CD8-positive, alpha-beta memory T cell (primary cell): Measurements from ENCODE around the gene INHBB. TPM values are rescaled to one million over a fixed set of nuclear protein-coding genes. Genes with fewer than 3 reads are reported as not detected.

ENCODE experiments used
- CTCF ChIA-PET: fragments of 350-600 bp; sonication (Branson Sonifier 250); formaldehyde crosslinking; loops from one replicate; lab custom pipeline; 2021; ENCODE audit warnings: antibody characterized with exemption; lab: Charles Lee
- POLR2A ChIA-PET: fragments of 350-600 bp; sonication (Branson Sonifier 250); formaldehyde crosslinking; loops from one replicate; lab custom pipeline; 2021; ENCODE audit warnings: antibody characterized with exemption; lab: Charles Lee
- DNase-seq, 5 donors: peaks; one replicate each; pipeline versions ENCODE4 v3.0.0 to v3.0.0-alpha.2; 2020 to 2022; ENCODE audit warnings: mixed read lengths in 1 of 5
- H3K27ac ChIP-seq: one replicate; pipeline ENCODE4 v1.7.0; 2013; ENCODE audit warnings: low read depth, mild to moderate bottlenecking, low read length, moderate library complexity
- H3K27me3 ChIP-seq: 2 replicates; pipeline ENCODE4 v1.7.0; 2013; ENCODE audit warnings: low read length, mild to moderate bottlenecking; ENCODE audit not compliant: insufficient read depth, poor library complexity, severe bottlenecking
- H3K36me3 ChIP-seq: 2 replicates; pipeline ENCODE4 v1.7.0; 2013; ENCODE audit warnings: mild to moderate bottlenecking, low read length, moderate library complexity; ENCODE audit not compliant: insufficient read depth
- H3K4me1 ChIP-seq: 2 replicates; pipeline ENCODE4 v1.7.0; 2013; ENCODE audit warnings: mild to moderate bottlenecking, low read length, moderate library complexity; ENCODE audit not compliant: insufficient read depth
- H3K4me3 ChIP-seq: 2 replicates; pipeline ENCODE4 v1.7.0; 2013; ENCODE audit warnings: mild to moderate bottlenecking, low read length
- H3K9me3 ChIP-seq: 2 replicates; pipeline ENCODE4 v1.7.0; 2013; ENCODE audit warnings: mild to moderate bottlenecking, low read length
- H3K27ac Mint-ChIP-seq, 8 donors: one replicate each; pipeline ENCODE4 v1.8.0; 2020 to 2021; ENCODE audit warnings: mixed read lengths in 8 of 8, mild to moderate bottlenecking in 6 of 8, inconsistent platforms in 3 of 8, moderate library complexity in 3 of 8
- H3K27me3 Mint-ChIP-seq, 2 donors: one replicate each; pipeline ENCODE4 v1.8.0; 2020 to 2021; ENCODE audit warnings: mixed read lengths in 2 of 2, mild to moderate bottlenecking in 1 of 2, moderate library complexity in 1 of 2
- H3K36me3 Mint-ChIP-seq, 3 donors: one replicate each; pipeline ENCODE4 v1.8.0; 2020 to 2021; ENCODE audit warnings: mixed read lengths in 3 of 3, inconsistent platforms in 1 of 3, mild to moderate bottlenecking in 1 of 3
- H3K4me1 Mint-ChIP-seq, 3 donors: one replicate each; pipeline ENCODE4 v1.8.0; 2020 to 2021; ENCODE audit warnings: mixed read lengths in 3 of 3, inconsistent platforms in 1 of 3, mild to moderate bottlenecking in 1 of 3
- H3K4me3 Mint-ChIP-seq, 7 donors: one replicate each; pipeline ENCODE4 v1.8.0; 2020 to 2021; ENCODE audit warnings: mixed read lengths in 7 of 7, mild to moderate bottlenecking in 6 of 7, moderate library complexity in 4 of 7, inconsistent platforms in 2 of 7
- H3K9me3 Mint-ChIP-seq, 5 donors: one replicate each; pipeline ENCODE4 v1.8.0; 2020 to 2022; ENCODE audit warnings: mixed read lengths in 5 of 5, mild to moderate bottlenecking in 3 of 5, moderate library complexity in 2 of 5, inconsistent platforms in 1 of 5
- polyA plus RNA-seq: library from polyadenylated mRNA; unstranded; fragments of 300-500 nt; fragmentation: Illumina TruSeq; gene quantifications from one replicate; pipeline ENCODE4 v1.2.3, GENCODE V29; 2021
- total RNA-seq, 2 experiments: library from RNA; stranded (reverse); gene quantifications; one replicate each; pipeline ENCODE4 v1.2.3, GENCODE V29; 2021

INHBB gene
- total and polyA plus RNA-seq, 3 experiments from 2014 or later, result not detected

DNA sequence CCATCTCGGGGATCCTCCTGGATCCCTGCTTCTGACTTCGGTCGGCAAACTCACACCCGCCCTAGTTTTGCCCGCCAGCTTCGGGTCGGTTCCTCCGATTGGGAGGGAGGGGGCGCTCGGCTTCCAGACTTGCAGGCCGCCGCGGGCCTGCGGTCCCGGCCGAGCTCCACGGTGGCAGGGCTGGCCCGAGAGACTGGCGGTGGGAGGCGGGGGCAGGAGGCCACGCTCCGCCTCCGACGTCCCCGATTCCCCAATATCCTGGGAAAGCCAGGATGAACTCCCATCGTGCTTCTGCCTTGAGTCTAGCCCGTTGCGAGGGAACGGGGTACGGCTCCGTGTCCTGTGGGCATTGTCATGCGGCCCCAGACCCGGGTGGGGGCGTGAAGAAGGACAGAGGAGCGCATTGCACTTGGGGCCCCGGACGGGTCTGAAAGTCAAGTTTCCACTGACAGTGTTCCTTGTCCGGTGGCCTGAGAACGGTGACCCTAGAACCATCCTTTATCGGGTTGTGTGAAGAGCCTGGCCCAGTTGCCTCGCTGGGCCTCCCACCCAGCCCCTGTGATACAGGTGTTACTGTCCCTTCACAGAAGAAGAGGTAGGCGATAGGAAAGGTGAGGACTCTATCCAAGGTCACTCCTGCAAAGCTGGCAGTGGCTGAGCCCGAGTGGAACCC lies 2.4 kb upstream of the INHBB start:
- Mint-ChIP-seq H3K36me3 (no peaks in the 10 kb centered on the region), H3K4me1 (peaks cover 20 to 31% (median 22%) of the 10 kb centered on the region in 3 donors), H3K27me3 (peaks cover 60 to 64% of the 10 kb centered on the region in 2 donors), H3K4me3 (peak overlapping the region; percentile 54 to 88 (median 69)), H3K9me3 (no peaks in the 10 kb centered on the region), H3K27ac (no peak overlapping the region)
- Histone ChIP-seq H3K27ac (no peak overlapping the region), H3K4me1 (peaks cover 13% of the 10 kb centered on the region), H3K36me3 (no peaks in the 10 kb centered on the region), H3K9me3 (no peaks in the 10 kb centered on the region), H3K4me3 (no peak overlapping the region), H3K27me3 (peaks cover 32% of the 10 kb centered on the region)
- peak in 2 of 5 donors; percentile 14 to 35 for DNase-seq
- POLR2A ChIA-PET, result no interaction called here
- CTCF ChIA-PET, result interaction anchor here (1.0 to 1.7 kb wide), 4 partner anchors 29 to 338 kb away, joined by 3 to 5 read pairs (median 4); no protein-coding TSS in a partner anchor

DNA sequence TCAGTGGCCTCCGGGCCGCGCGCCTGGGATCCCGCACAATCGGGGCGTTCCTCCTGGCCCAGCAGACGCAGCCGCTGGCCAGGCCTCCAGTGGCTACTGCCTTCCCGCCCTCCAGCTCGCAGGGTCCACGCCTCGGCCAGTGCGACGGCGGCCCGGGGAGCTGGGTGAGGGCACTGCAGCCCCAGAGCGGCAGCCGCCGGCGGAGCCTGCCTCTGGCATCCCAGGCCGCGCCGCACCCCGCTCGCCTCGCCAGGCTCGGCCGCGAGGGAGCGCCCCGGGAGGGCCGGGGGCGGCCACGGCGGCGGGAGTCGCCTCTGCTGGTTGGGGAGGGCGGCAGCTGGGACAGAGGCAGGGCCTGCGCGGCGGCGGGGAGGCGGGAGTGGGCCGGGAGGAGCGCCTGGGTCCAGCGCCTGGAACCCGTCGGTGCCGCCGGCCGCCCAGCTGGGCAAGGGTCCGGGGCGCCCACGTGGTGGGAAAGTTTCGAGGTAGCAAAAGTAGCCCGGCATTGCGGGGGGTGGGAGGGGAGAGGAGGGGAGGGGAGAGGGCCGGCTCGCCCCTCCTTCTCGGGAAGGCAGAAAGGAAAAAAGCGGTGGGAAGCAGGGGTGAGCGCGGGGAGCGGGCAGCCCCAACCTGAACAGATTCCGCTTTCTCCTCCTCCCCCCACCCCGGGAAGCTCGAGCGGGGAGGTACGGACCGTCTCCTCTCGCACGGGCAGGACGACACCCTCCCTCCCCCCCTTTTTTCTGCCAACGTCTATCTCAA lies 1.5 kb upstream of the INHBB start:
- H3K4me1 Mint-ChIP-seq, result peaks cover 20 to 33% (median 22%) of the 10 kb centered on the region in 3 donors
- H3K4me3 Mint-ChIP-seq, result peak overlapping the region in 4 of 7 donors; percentile 12 to 65 (median 21)
- H3K36me3 Mint-ChIP-seq, result no peaks in the 10 kb centered on the region
- Histone ChIP-seq H3K36me3 (no peaks in the 10 kb centered on the region), H3K27me3 (peaks cover 28% of the 10 kb centered on the region), H3K27ac (no peak overlapping the region), H3K4me3 (no peak overlapping the region), H3K9me3 (no peaks in the 10 kb centered on the region), H3K4me1 (peaks cover 13% of the 10 kb centered on the region)
- ChIA-PET CTCF (no interaction called here), POLR2A (no interaction called here)
- no peak overlapping the region for H3K27ac Mint-ChIP-seq
- no peak for DNase-seq
- H3K27me3 Mint-ChIP-seq, result peaks cover 53 to 63% of the 10 kb centered on the region in 2 donors
- H3K9me3 Mint-ChIP-seq, result no peaks in the 10 kb centered on the region

DNA sequence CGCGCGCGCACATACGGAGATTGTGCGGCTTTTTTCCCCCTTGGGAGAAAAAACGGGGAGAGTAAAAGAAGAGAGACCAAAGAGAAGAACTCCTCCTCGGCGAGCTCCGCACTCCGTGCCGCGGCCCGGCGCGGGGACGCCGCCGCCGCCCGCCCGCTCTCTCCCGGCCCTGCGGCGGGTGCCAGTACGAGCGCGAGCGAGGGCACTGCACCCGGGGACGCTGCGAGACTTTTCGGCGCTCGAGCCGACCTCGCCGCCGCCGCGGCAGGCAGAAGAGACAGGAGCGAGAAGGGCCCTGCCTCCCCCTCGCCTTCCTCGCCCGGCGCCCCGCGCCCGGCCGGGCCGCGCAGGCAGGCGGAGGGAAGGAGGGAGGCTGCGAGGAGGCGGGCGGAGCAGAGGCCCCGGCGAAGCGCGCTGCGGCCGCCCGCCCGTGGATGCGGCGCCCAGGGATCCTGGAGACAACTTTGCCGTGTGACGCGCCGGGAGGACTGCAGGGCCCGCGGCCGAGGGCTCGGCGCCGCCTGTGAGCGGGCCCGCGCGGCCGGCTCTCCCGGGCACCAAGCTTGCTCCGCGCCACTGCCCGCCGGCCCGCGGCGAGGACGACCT lies 857 bp upstream of the INHBB start:
- ChIA-PET POLR2A (no interaction called here), CTCF (no interaction called here)
- H3K4me3 Mint-ChIP-seq, result peak overlapping the region in 4 of 7 donors; percentile 12 to 23 (median 19)

DNA sequence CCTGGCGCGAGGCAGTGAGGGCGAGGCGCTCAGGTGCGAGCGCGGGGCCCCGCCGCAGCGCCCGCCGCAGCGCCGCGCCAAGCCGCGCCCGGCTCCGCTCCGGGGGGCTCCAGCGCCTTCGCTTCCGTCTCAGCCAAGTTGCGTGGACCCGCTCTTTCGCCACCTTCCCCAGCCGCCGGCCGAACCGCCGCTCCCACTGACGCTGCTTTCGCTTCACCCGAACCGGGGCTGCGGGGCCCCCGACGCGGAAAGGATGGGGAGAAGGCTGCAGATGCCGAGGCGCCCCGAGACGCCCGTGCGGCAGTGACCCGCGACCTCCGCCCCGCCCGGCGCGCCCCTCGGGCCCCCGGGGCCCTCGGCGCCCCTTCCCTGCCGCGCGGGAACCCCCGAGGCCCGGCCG lies 328 bp upstream of the INHBB start:
- no peak for DNase-seq
- Mint-ChIP-seq H3K27ac (no peak overlapping the region), H3K9me3 (no peaks in the 10 kb centered on the region), H3K27me3 (peaks cover 48 to 67% of the 10 kb centered on the region in 2 donors), H3K36me3 (no peaks in the 10 kb centered on the region), H3K4me3 (peak overlapping the region in 2 of 7 donors; percentile 29 to 77), H3K4me1 (peaks cover 20 to 33% (median 22%) of the 10 kb centered on the region in 3 donors)
- peaks cover 28% of the 10 kb centered on the region for H3K27me3 ChIP-seq
- H3K9me3 ChIP-seq, result no peaks in the 10 kb centered on the region
- H3K4me3 ChIP-seq, result no peak overlapping the region
- POLR2A ChIA-PET, result no interaction called here
- H3K36me3 ChIP-seq, result no peaks in the 10 kb centered on the region
- CTCF ChIA-PET, result no interaction called here
- H3K4me1 ChIP-seq, result peaks cover 13% of the 10 kb centered on the region
- H3K27ac ChIP-seq, result no peak overlapping the region

More for the DNA sequence above, 857 bp upstream of the INHBB start:
- no peaks in the 10 kb centered on the region for H3K9me3 Mint-ChIP-seq
- H3K27me3 Mint-ChIP-seq, result peaks cover 52 to 66% of the 10 kb centered on the region in 2 donors
- Histone ChIP-seq H3K27me3 (peaks cover 28% of the 10 kb centered on the region), H3K9me3 (no peaks in the 10 kb centered on the region), H3K27ac (no peak overlapping the region), H3K36me3 (no peaks in the 10 kb centered on the region), H3K4me3 (no peak overlapping the region), H3K4me1 (peaks cover 13% of the 10 kb centered on the region)
- H3K27ac Mint-ChIP-seq, result no peak overlapping the region
- DNase-seq, result no peak
- no peaks in the 10 kb centered on the region for H3K36me3 Mint-ChIP-seq
- peaks cover 20 to 33% (median 22%) of the 10 kb centered on the region in 3 donors for H3K4me1 Mint-ChIP-seq

DNA sequence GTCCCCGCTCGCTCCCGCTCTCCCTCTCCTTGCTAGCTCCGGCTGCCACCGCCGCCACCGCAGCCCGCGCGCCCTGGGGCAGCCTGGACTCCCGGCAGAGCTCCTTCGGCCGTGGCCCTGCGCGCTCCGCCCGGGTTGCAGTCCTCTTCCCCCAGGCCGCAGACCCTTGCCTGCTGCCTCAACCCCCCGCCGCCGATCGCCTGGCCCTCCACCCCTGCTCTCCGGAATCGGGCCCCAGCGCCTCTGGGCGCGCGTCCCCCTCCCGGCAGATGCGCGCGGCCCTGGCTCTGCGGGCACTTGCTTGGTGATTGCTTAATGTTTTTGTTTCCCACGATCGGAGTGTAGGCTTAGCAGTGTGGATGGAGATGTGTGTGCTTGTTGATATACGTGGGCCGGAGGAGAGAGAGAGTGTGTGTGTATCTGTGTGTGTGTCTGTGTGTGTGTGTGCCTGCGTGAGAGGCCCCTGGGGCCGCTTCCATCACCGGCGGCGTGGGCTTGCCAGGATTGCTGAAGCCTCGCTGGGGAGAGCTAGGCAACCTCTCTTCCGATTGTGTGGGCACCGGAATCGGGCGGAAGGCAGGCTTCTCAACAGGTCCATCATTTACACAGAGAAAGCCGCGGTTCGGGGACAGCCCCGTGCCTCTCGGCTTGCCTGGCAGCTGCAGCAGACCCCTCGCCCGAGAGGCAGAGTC lies 877 bp downstream of the INHBB start:
- H3K4me1 ChIP-seq, result peaks cover 13% of the 10 kb centered on the region
- CTCF ChIA-PET, result interaction anchor here (0.6 kb wide), 1 partner anchor 10 kb away, joined by 3 read pairs; no protein-coding TSS in a partner anchor
- H3K27ac Mint-ChIP-seq, result peak overlapping the region in 2 of 8 donors; percentile 10 to 69
- H3K4me3 Mint-ChIP-seq, result peak overlapping the region; percentile 38 to 89 (median 79)
- peak in 1 of 5 donors; percentile 11 for DNase-seq
- peaks cover 20 to 33% (median 22%) of the 10 kb centered on the region in 3 donors for H3K4me1 Mint-ChIP-seq
- H3K9me3 ChIP-seq, result no peaks in the 10 kb centered on the region
- peaks cover 21% of the 10 kb centered on the region for H3K27me3 ChIP-seq
- H3K36me3 ChIP-seq, result no peaks in the 10 kb centered on the region
- no peak overlapping the region for H3K27ac ChIP-seq
- H3K27me3 Mint-ChIP-seq, result peaks cover 42 to 61% of the 10 kb centered on the region in 2 donors
- POLR2A ChIA-PET, result no interaction called here
- no peak overlapping the region for H3K4me3 ChIP-seq
- H3K36me3 Mint-ChIP-seq, result no peaks in the 10 kb centered on the region
- H3K9me3 Mint-ChIP-seq, result no peaks in the 10 kb centered on the region

DNA sequence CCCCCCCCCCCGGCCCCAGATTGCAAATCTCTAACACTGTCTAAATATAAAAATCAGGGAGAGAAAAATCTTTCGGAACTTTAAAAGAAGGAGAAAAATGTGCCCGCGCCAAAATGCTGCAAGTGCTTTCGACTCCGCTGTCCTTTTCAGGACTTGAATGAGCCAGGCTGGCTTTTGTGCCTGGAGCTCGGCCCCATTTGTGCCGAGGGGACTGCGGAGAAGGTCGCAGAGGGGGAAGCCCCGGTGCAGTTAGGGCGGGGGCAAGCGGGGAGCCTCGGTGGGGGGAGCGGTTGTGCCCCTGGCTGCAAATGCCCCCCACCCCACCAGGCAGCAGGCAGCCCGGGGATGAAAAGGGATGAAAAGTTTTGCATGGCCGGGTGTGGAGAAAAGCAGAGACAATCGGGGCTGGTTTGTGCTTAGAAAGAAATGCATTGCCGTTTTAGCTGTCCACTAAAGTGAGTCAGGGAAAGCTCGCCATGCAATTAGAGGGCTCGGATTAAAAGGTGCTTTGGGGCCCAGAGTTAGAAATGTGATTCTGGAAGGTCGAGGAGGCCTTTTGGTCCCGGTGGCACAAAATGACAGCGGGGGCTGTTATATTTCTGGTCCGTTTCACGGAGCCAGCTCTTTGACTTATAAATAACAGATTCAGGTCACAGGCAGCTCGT lies 1.6 kb downstream of the INHBB start:
- no peaks in the 10 kb centered on the region for H3K9me3 Mint-ChIP-seq
- peaks cover 35 to 61% of the 10 kb centered on the region in 2 donors for H3K27me3 Mint-ChIP-seq
- ChIA-PET CTCF (interaction anchor here (0.6 kb wide), 1 partner anchor 9 kb away, joined by 3 read pairs; no protein-coding TSS in a partner anchor), POLR2A (no interaction called here)
- Histone ChIP-seq H3K36me3 (no peaks in the 10 kb centered on the region), H3K27ac (no peak overlapping the region), H3K9me3 (no peaks in the 10 kb centered on the region), H3K4me1 (peaks cover 13% of the 10 kb centered on the region), H3K4me3 (no peak overlapping the region), H3K27me3 (peaks cover 14% of the 10 kb centered on the region)
- H3K27ac Mint-ChIP-seq, result no peak overlapping the region
- DNase-seq, result no peak
- no peaks in the 10 kb centered on the region for H3K36me3 Mint-ChIP-seq
- peak overlapping the region; percentile 15 to 89 (median 79) for H3K4me3 Mint-ChIP-seq
- peaks cover 20 to 33% (median 22%) of the 10 kb centered on the region in 3 donors for H3K4me1 Mint-ChIP-seq

DNA sequence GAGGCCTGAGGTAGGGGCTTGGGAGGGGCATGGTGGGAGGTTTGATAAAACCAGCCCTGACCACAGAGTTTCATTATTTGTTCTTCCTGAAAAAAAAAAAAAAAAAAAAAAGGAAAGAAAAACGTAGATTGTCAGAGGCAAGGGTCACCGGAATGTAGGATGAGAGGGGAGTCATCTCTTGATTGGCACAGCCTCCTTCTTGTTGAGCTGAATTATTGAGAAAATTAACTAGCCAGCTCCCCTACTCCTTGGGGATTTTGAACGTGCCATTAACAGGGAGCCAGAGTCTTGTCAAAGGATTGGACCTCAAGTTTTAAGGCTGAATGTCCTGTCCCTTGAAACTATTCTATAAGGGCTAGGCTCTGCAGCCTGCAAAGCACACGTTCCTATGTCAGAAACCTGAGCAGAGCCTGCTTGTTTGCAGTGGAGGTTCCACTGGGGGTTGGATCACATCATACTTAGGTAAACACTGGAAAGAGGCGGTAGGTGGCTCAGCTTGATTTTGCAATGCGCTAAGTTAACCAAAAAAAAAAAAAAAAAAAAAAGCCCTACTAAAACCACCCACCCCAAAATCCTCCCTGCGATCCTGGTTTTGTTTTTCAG lies 2.3 kb downstream of the INHBB start:
- no peak overlapping the region for H3K4me3 ChIP-seq
- Mint-ChIP-seq H3K27me3 (peaks cover 29 to 54% of the 10 kb centered on the region in 2 donors), H3K36me3 (no peaks in the 10 kb centered on the region), H3K9me3 (no peaks in the 10 kb centered on the region), H3K4me1 (peaks cover 13 to 26% (median 17%) of the 10 kb centered on the region in 3 donors), H3K27ac (no peak overlapping the region), H3K4me3 (peak overlapping the region in 5 of 7 donors; percentile 34 to 68 (median 52))
- no peaks in the 10 kb centered on the region for H3K9me3 ChIP-seq
- CTCF ChIA-PET, result interaction anchor here (0.7 kb wide), 1 partner anchor 322 kb away, joined by 3 read pairs; no protein-coding TSS in a partner anchor
- no peaks in the 10 kb centered on the region for H3K36me3 ChIP-seq
- DNase-seq, result no peak
- H3K27me3 ChIP-seq, result peaks cover 7% of the 10 kb centered on the region
- POLR2A ChIA-PET, result no interaction called here
- H3K27ac ChIP-seq, result no peak overlapping the region
- peaks cover 8% of the 10 kb centered on the region for H3K4me1 ChIP-seq
